Measurements from ENCODE around the gene PAX6.
"Not testable (repeated sequence)": the region's sequence is repeated elsewhere in the genome, so short reads cannot be mapped to it uniquely, and the experiment has no call there.

PAX6 gene

DNA sequence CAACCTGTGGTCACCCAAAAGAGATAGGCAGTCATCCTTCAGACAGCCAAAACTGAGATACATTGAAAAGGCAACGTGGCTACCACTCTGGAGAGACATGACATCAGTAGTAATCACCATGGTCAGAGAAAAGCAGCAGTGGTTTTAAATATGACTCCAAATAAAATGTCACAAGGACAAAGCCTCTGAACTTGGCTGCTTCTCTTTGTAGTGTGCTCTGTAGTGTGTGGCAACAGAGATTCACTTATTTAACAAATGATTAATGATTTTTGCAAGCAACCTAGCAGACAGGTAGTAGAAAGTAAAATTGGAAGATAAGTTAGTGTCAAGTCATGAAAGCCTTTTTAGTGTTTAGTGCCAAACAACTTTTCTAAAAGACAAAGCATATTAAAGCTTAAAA is 63.5 kb downstream of the PAX6 start:
- Mint-ChIP-seq H3K27ac (no peak overlapping the region), H3K9me3 (ENCODE audit: low read depth) (peaks cover 6% of the 10 kb centered on the region), H3K4me3 (no peak overlapping the region), H3K4me1 (ENCODE audit: low read depth) (no peaks in the 10 kb centered on the region), H3K27me3 (no peaks in the 10 kb centered on the region), H3K36me3 (peaks cover 8% of the 10 kb centered on the region)

DNA sequence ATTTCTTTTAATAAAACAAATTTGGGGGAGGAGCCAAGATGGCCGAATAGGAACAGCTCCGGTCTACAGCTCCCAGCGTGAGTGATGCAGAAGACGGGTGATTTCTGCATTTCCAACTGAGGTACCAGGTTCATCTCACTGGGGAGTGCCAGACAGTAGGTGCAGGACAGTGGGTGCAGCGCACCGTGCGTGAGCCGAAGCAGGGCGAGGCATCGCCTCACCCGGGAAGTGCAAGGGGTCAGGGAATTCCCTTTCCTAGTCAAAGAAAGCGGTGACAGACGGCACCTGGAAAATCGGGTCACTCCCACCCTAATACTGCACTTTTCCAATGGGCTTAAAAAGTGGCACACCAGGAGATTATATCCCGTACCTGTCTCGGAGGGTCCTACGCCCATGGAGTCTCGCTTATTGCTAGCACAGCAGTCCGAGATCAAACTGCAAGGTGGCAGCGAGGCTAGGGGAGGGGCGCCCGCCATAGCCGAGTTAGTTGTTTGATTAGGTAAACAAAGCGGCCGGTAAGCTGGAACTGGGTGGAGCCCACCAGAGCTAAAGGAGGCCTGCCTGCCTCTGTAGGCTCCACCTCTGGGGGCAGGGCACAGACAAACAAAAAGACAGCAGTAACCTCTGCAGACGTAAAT is 70.3 kb downstream of the PAX6 start:
- H3K27me3 Mint-ChIP-seq; H3K4me3 Mint-ChIP-seq; H3K27ac Mint-ChIP-seq; H3K36me3 Mint-ChIP-seq; H3K4me1 Mint-ChIP-seq (ENCODE audit: low read depth): not testable (repeated sequence)
- H3K9me3 Mint-ChIP-seq (ENCODE audit: low read depth) = peaks cover 11% of the 10 kb centered on the region

DNA sequence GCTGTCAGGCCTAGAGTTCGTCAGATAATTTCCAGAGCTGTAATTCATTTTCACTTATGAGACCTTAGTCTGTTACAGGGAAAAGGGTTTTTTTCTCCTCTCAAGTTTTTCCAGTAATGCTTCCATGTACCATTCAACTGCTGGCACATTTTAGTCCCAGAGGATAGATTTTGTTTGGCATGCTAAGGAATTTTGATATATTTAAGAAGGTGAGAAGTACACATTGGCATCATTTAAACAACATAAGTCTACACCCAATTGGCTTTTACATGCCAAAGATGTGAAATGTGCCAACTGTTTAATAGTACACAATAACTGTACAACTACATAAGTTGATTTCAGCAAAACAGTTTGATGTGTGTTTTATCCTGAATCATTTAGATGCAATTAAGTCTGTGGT is 71.0 kb downstream of the PAX6 start:
- H3K4me1 Mint-ChIP-seq (ENCODE audit: low read depth) = no peaks in the 10 kb centered on the region
- H3K9me3 Mint-ChIP-seq (ENCODE audit: low read depth) = peaks cover 11% of the 10 kb centered on the region

More for the DNA sequence above, 71.0 kb downstream of the PAX6 start:
- Mint-ChIP-seq H3K27ac (no peak overlapping the region), H3K36me3 (peaks cover 9% of the 10 kb centered on the region), H3K4me3 (no peak overlapping the region), H3K27me3 (no peaks in the 10 kb centered on the region)
